Esophagus muscularis mucosa (tissue), 4 donors: ENCODE measurements around the gene NTN1.

Experiments
- CTCF ChIP-seq, 3 experiments: fragments of 200-600 bp in 2 of 3; fragments of 450-650 bp in 1 of 3; sonication (generic) in 2 of 3; IDR thresholded peaks; one replicate each; pipeline ENCODE4 v1.5.1; 2017 to 2019; ENCODE audit warnings: antibody characterized with exemption in 3 of 3, mild to moderate bottlenecking in 2 of 3, moderate library complexity in 1 of 3
- EP300 ChIP-seq: sonication (generic); formaldehyde crosslinking; IDR thresholded peaks from one replicate; pipeline ENCODE4 v1.6.1; 2017; ENCODE audit warnings: antibody characterized with exemption
- POLR2A ChIP-seq: fragments of 450-650 bp; IDR thresholded peaks from one replicate; pipeline ENCODE4 v1.6.1; 2017; ENCODE audit warnings: antibody characterized with exemption, moderate library complexity, mild to moderate bottlenecking, low read depth
- POLR2AphosphoS5 ChIP-seq, 2 donors: sonication (generic); formaldehyde crosslinking; IDR thresholded peaks; one replicate each; pipeline ENCODE4 v1.6.1; 2017; ENCODE audit warnings: antibody characterized with exemption in 2 of 2

GRCh38 chr17:9127340-9127739, 106.0 kb downstream of the NTN1 start:
- TF ChIP-seq CTCF (IDR thresholded peaks at IDR 0.05) = no peak
- TF ChIP-seq POLR2A = no peak
- no peak for TF ChIP-seq EP300
- TF ChIP-seq POLR2AphosphoS5 (IDR thresholded peaks at IDR 0.05) = no peak
